K562 (cell line): ENCODE data around the gene FASN. TPM values are rescaled to one million over a fixed set of nuclear protein-coding genes. Genes with fewer than 3 reads are reported as not detected.
A peak's percentile ranks its signal among the peaks of the same experiment; 100 is the strongest.

Experiments
- ATAC-seq: fragments of 200-7000 bp; cut with Tn5 transposase; 3 replicates; pipeline ENCODE4 v1.9.1; 2020; ENCODE audit warnings: moderate library complexity
- BruUV-seq: library from RNA; stranded (reverse); fragments of 400-500 nt; replicated peaks from 2 replicates; lab custom pipeline; 2021; lab: Mats Ljungman, UMichigan
- CTCF ChIA-PET: fragments of 300-600 bp; formaldehyde crosslinking; extraction: SDS; loops from one replicate; lab custom pipeline; 2021; ENCODE audit warnings: low intra/inter-chr PET ratio; lab: Yijun Ruan, JAX
- POLR2A ChIA-PET: fragments of 300-600, 350-650 bp; sonication (Branson Sonifier 250); formaldehyde crosslinking; extraction: SDS; loops from one replicate; lab custom pipeline; 2021; ENCODE audit warnings: antibody characterized with exemption, inconsistent platforms; lab: Yijun Ruan, JAX
- DNase-seq, 4 experiments: peaks; one replicate each; pipeline versions ENCODE4 v3.0.0 to v3.0.0-alpha.2; 2011 to 2018; ENCODE audit warnings: low spot score in 3 of 4, mixed read lengths in 3 of 4; ENCODE audit errors: extremely low read depth in 1 of 4
- FAIRE-seq: peaks from 2 replicates; lab custom pipeline; 2011; peaks lifted over from hg19 to GRCh38; lab: Jason Lieb, UNC
- H2AFZ ChIP-seq: 2 replicates; pipeline ENCODE4 v1.6.0; 2011; ENCODE audit warnings: low read depth, low read length, control low read depth, inconsistent platforms
- H3K27ac ChIP-seq: fragments of 200-600 bp; 3 replicates; pipeline ENCODE4 v1.8.0; 2011; ENCODE audit warnings: low read depth, mild to moderate bottlenecking, control low read depth, inconsistent platforms, low read length, moderate library complexity, mixed read lengths; ENCODE audit errors: extremely low read depth
- H3K27me3 ChIP-seq, 2 experiments: fragments of 300-600 bp in 1 of 2; 2 replicates in 1 of 2; 3 replicates in 1 of 2; pipeline versions ENCODE4 v1.6.0 to v1.8.0; 2011; ENCODE audit warnings: inconsistent platforms in 2 of 2, low read length in 2 of 2, mild to moderate bottlenecking in 1 of 2, mixed read lengths in 1 of 2, moderate library complexity in 1 of 2; ENCODE audit not compliant: control insufficient read depth in 2 of 2, insufficient read depth in 2 of 2
- H3K36me3 ChIP-seq: fragments of 300-600 bp; 3 replicates; pipeline ENCODE4 v1.8.0; 2011; ENCODE audit warnings: mild to moderate bottlenecking, low read length, inconsistent platforms; ENCODE audit not compliant: control insufficient read depth, insufficient read depth
- H3K4me1 ChIP-seq, 2 experiments: fragments of 200-600 bp in 1 of 2; replicated peaks in 1 of 2; 2 replicates in 1 of 2; 3 replicates in 1 of 2; pipeline versions ENCODE4 v1.5.1 to v1.8.0; 2011; ENCODE audit warnings: inconsistent platforms in 2 of 2, low read length in 2 of 2, mild to moderate bottlenecking in 1 of 2, mixed read lengths in 1 of 2, moderate library complexity in 1 of 2; ENCODE audit not compliant: control insufficient read depth in 2 of 2, insufficient read depth in 2 of 2
- H3K4me2 ChIP-seq: 2 replicates; pipeline ENCODE4 v1.6.1; 2011; ENCODE audit warnings: low read length, control low read depth, inconsistent platforms, mixed read lengths; ENCODE audit not compliant: insufficient read depth
- H3K4me3 ChIP-seq: fragments of 200-600 bp; sonication (generic), shearing (Covaris generic); 2 replicates; pipeline ENCODE4 v1.5.1; 2016; ENCODE audit warnings: control low read depth, inconsistent platforms
- H3K79me2 ChIP-seq: fragments of 200-600 bp; 3 replicates; pipeline ENCODE4 v1.8.0; 2011; ENCODE audit warnings: low read length, inconsistent platforms; ENCODE audit not compliant: control insufficient read depth, insufficient read depth
- H3K9ac ChIP-seq, 2 experiments: 2 replicates each; pipeline versions ENCODE4 v1.6.0 to v1.6.1; 2011; ENCODE audit warnings: low read depth in 2 of 2, low read length in 2 of 2, control low read depth in 1 of 2, inconsistent platforms in 1 of 2, mild to moderate bottlenecking in 1 of 2, mixed read lengths in 1 of 2; ENCODE audit not compliant: insufficient read depth in 1 of 2
- H3K9me1 ChIP-seq: one replicate; pipeline ENCODE4 v1.6.0; 2011; ENCODE audit warnings: inconsistent platforms, mild to moderate bottlenecking, low read length, moderate library complexity; ENCODE audit not compliant: control insufficient read depth, insufficient read depth
- H3K9me3 ChIP-seq: replicated peaks from 2 replicates; pipeline ENCODE4 v1.5.1; 2011; ENCODE audit warnings: low read depth, low read length, inconsistent platforms; ENCODE audit not compliant: control insufficient read depth, insufficient read depth
- H4K20me1 ChIP-seq: replicated peaks from 2 replicates; pipeline ENCODE4 v1.6.1; 2011; ENCODE audit warnings: low read length, inconsistent platforms, mixed read lengths; ENCODE audit not compliant: control insufficient read depth, insufficient read depth
- DMBX1 ChIP-seq: fragments of 250-450 bp; sonication (Bioruptor Pico); IDR thresholded peaks from 2 replicates; pipeline ENCODE4 v1.8.0; 2022; ENCODE audit warnings: inconsistent platforms, mild to moderate bottlenecking, moderate library complexity, borderline replicate concordance
- FIP1L1 ChIP-seq: fragments of 200-400 bp; formaldehyde crosslinking; IDR thresholded peaks from 2 replicates; pipeline ENCODE4 v1.6.1; 2018; ENCODE audit warnings: mild to moderate bottlenecking, low read depth, low read length; ENCODE audit not compliant: poor library complexity, severe bottlenecking
- HNRNPL ChIP-seq: fragments of 200-400 bp; formaldehyde crosslinking; IDR thresholded peaks from 2 replicates; pipeline ENCODE4 v1.6.1; 2017; ENCODE audit warnings: low read depth, mild to moderate bottlenecking, low read length
- POLR2G ChIP-seq: fragments of 200-400 bp; formaldehyde crosslinking; IDR thresholded peaks from 2 replicates; pipeline ENCODE4 v1.6.1; 2017; ENCODE audit warnings: low read depth, mild to moderate bottlenecking, antibody characterized with exemption, low read length, moderate library complexity
- RBFOX2 ChIP-seq: fragments of 200-400 bp; formaldehyde crosslinking; IDR thresholded peaks from 2 replicates; pipeline ENCODE4 v1.6.1; 2017; ENCODE audit warnings: low read depth, mild to moderate bottlenecking, low read length, moderate library complexity
- WGBS: fragments of 100-300 bp; shearing (Covaris generic); methylation state at CpG from one replicate; pipeline ENCODE4 v1.1.6; 2016; ENCODE audit warnings: low coverage, mixed read lengths; ENCODE audit not compliant: insufficient coverage; ENCODE audit errors: missing lambda C conversion rate; 5-methylcytosine and 5-hydroxymethylcytosine counted together
- in situ Hi-C: fragments of 300-500 bp; cut with MboI; formaldehyde crosslinking; loops from 4 replicates; pipeline ENCODE4 v1.15.0; 2018; ENCODE audit warnings: inconsistent platforms, mixed read lengths
- intact Hi-C: fragments of 100-400 bp; cut with micrococcal nuclease; formaldehyde crosslinking; loops from 2 replicates; pipeline ENCODE4 v1.14.2; 2022
- polyA plus RNA-seq, 8 experiments: library from polyadenylated mRNA; depleted of rRNA in 4 of 8; stranded (reverse) in 5 of 8; unstranded in 3 of 8; fragments of >200 nt; fragmentation: Nextera tagmentation in 2 of 8; fragmentation: Illumina TruSeq in 1 of 8; extraction: Ambion mirVana in 2 of 8; extraction: Trizol in 1 of 8; gene quantifications; 2 replicates each; pipeline versions ENCODE4 v1.2.1 to v1.2.3, GENCODE V29; 2011 to 2014; ENCODE audit warnings: inconsistent platforms in 1 of 8, missing spikeins in 1 of 8
- total RNA-seq, 7 experiments: library from RNA; depleted of rRNA in 6 of 7; stranded (reverse); fragments of >200 nt in 6 of 7; fragmentation: Illumina TruSeq in 2 of 7; extraction: Trizol in 2 of 7; gene quantifications; 2 replicates each; pipeline versions ENCODE4 v1.2.1 to v1.2.3, GENCODE V29; 2011 to 2021; ENCODE audit warnings: low replicate concordance in 1 of 7

Gene FASN
- total and polyA plus RNA-seq, 9 of the 15 experiments (the other 6 are each of a cell fraction or from before 2014, with no cell fraction given): 0.15 to 663 (median 49.9) TPM

GRCh38 chr17:82078433-82078832 lies 19.6 kb downstream of the FASN start:
- TF ChIP-seq RBFOX2 (peak; percentile 52; the same call in 1 of the 2 replicates), DMBX1 (CRISPR knock-in tag) (no peak), HNRNPL (peak; percentile 92), FIP1L1 (peak; percentile 5), POLR2G (peak; percentile 68)
- CTCF ChIA-PET: no interaction called here

More at GRCh38 chr17:82078433-82078832, 19.6 kb downstream of the FASN start:
- POLR2A ChIA-PET: interaction anchor here (3.1 to 4.2 kb wide), 2 partner anchors 9 to 12 kb away, joined by 24 to 52 read pairs; partner anchors contain the start of gene DUS1L
- 95% methylated on average over 13 of the region's 18 CpGs for WGBS
- Histone ChIP-seq H3K36me3 (peaks cover 58% of the 10 kb centered on the region; the same call in 2 of the 3 replicates), H2AFZ (no peak overlapping the region), H3K4me2 (no peak overlapping the region), H3K9ac (no peak overlapping the region), H3K4me1 (peaks cover 0 to 64% of the 10 kb centered on the region in 2 experiments; a peak in 2 of 5 replicates), H3K79me2 (no peaks in the 10 kb centered on the region; the same call in 2 of the 3 replicates), H3K27ac (no peak overlapping the region), H3K9me1 (peaks cover 3% of the 10 kb centered on the region), H3K9me3 (no peaks in the 10 kb centered on the region), H4K20me1 (peaks cover 27% of the 10 kb centered on the region), H3K27me3 (no peaks in the 10 kb centered on the region), H3K4me3 (no peak overlapping the region)
- intact Hi-C loops (no loop called here), in situ Hi-C loops (no loop called here)
- FAIRE-seq (no peak), ATAC-seq (no peak), DNase-seq (no peak)
- BruUV-seq: TSS peak; percentile 34
